Measurements from ENCODE around the gene ABLIM2.

ABLIM2 gene

GRCh38 chr4:8189551-8190466, 31.2 kb upstream of the ABLIM2 start:
- no peak for DNase-seq (ENCODE audit: low read depth in 1 of 2, low spot score in 1 of 2)
- Histone ChIP-seq H3K27ac (replicated peaks) (no peak overlapping the region), H3K4me3 (replicated peaks; ENCODE audit: insufficient read depth, low read length) (no peak overlapping the region), H3K27me3 (ENCODE audit: insufficient read depth, poor library complexity, severe bottlenecking) (no peaks in the 10 kb centered on the region)
- no peak for TF ChIP-seq SPI1 (IDR thresholded peaks at IDR 0.05; ENCODE audit: borderline replicate concordance, low read depth)
- no peak for TF ChIP-seq CTCF (IDR thresholded peaks at IDR 0.05; ENCODE audit: insufficient read depth, low read length)
- no peak for TF ChIP-seq REST (IDR thresholded peaks at IDR 0.05; ENCODE audit: insufficient replicate concordance, low read depth)
- no peak for TF ChIP-seq POLR2AphosphoS5 (IDR thresholded peaks at IDR 0.05; ENCODE audit: low read depth)
- no peak for TF ChIP-seq GABPA (IDR thresholded peaks at IDR 0.05; ENCODE audit: low read depth)

GRCh38 chr4:8188743-8189550, 30.3 kb upstream of the ABLIM2 start:
- no peak for DNase-seq (ENCODE audit: low read depth in 1 of 2, low spot score in 1 of 2)
- Histone ChIP-seq H3K27me3 (ENCODE audit: insufficient read depth, poor library complexity, severe bottlenecking) (no peaks in the 10 kb centered on the region), H3K27ac (replicated peaks) (no peak overlapping the region), H3K4me3 (replicated peaks; ENCODE audit: insufficient read depth, low read length) (no peak overlapping the region)
- no peak for TF ChIP-seq CTCF (IDR thresholded peaks at IDR 0.05; ENCODE audit: insufficient read depth, low read length)
- no peak for TF ChIP-seq SPI1 (IDR thresholded peaks at IDR 0.05; ENCODE audit: borderline replicate concordance, low read depth)
- TF ChIP-seq POLR2AphosphoS5 (IDR thresholded peaks at IDR 0.05; ENCODE audit: low read depth), result no peak
- no peak for TF ChIP-seq REST (IDR thresholded peaks at IDR 0.05; ENCODE audit: insufficient replicate concordance, low read depth)
- TF ChIP-seq GABPA (IDR thresholded peaks at IDR 0.05; ENCODE audit: low read depth), result no peak

- Histone ChIP-seq H3K27ac (replicated peaks) (no peak overlapping the region), H3K4me3 (replicated peaks; ENCODE audit: insufficient read depth, low read length) (no peak overlapping the region), H3K27me3 (ENCODE audit: insufficient read depth, poor library complexity, severe bottlenecking) (no peaks in the 10 kb centered on the region)
- DNase-seq (ENCODE audit: low read depth in 1 of 2, low spot score in 1 of 2), result no peak
- TF ChIP-seq GABPA (IDR thresholded peaks at IDR 0.05; ENCODE audit: low read depth) (no peak), POLR2AphosphoS5 (IDR thresholded peaks at IDR 0.05; ENCODE audit: low read depth) (no peak), SPI1 (IDR thresholded peaks at IDR 0.05; ENCODE audit: borderline replicate concordance, low read depth) (no peak), CTCF (IDR thresholded peaks at IDR 0.05; ENCODE audit: insufficient read depth, low read length) (no peak), REST (IDR thresholded peaks at IDR 0.05; ENCODE audit: insufficient replicate concordance, low read depth) (no peak)
These were observed 29.5 kb upstream of the ABLIM2 start for GRCh38 chr4:8188085-8188484.
